HEK293 (cell line): ENCODE data around the gene SYCP3.

Experiments used
- CTCF ChIA-PET: fragments of 350-600 bp; formaldehyde crosslinking; extraction: SDS; loops from one replicate; lab custom pipeline; 2021; ENCODE audit warnings: antibody characterized with exemption; lab: Yijun Ruan, JAX
- POLR2A ChIA-PET: fragments of 300-600 bp; formaldehyde crosslinking; extraction: SDS; loops from one replicate; lab custom pipeline; 2020; ENCODE audit warnings: antibody characterized with exemption, inconsistent platforms; lab: Yijun Ruan, JAX
- H3K27ac ChIP-seq: fragments of 200-500 bp; sonication (Bioruptor generic); 2 replicates; pipeline ENCODE4 v1.5.1; 2014; ENCODE audit warnings: low read depth, low read length, control low read depth, inconsistent platforms; ENCODE audit errors: extremely low read depth
- H3K36me3 ChIP-seq, 2 experiments: fragments of 200-500 bp in 1 of 2; sonication (Bioruptor generic) in 1 of 2; 1 replicate in 1 of 2; 2 replicates in 1 of 2; pipeline ENCODE4 v1.5.1; 2014 to 2017; ENCODE audit warnings: inconsistent platforms in 2 of 2, low read length in 2 of 2; ENCODE audit not compliant: control insufficient read depth in 2 of 2, insufficient read depth in 1 of 2
- H3K4me1 ChIP-seq: fragments of 200-500 bp; sonication (Bioruptor generic); 2 replicates; pipeline ENCODE4 v1.5.1; 2014; ENCODE audit warnings: mild to moderate bottlenecking, low read length, inconsistent platforms; ENCODE audit not compliant: control insufficient read depth, insufficient read depth
- H3K4me3 ChIP-seq: 2 replicates; pipeline ENCODE4 v1.5.1; 2011; ENCODE audit warnings: low read depth, mild to moderate bottlenecking, control low read depth, low read length, moderate library complexity
- H3K9me3 ChIP-seq: fragments of 200-500 bp; sonication (Bioruptor generic); 2 replicates; pipeline ENCODE4 v1.5.1; 2014; ENCODE audit warnings: low read depth, low read length, inconsistent platforms; ENCODE audit not compliant: control insufficient read depth, insufficient read depth
- IKZF3 ChIP-seq: fragments of 450-650 bp; IDR thresholded peaks from 2 replicates; pipeline ENCODE4 v1.5.0; 2018; ENCODE audit warnings: missing biosample characterization, mild to moderate bottlenecking, missing genetic modification characterization, moderate library complexity
- KLF16 ChIP-seq: fragments of 450-650 bp; formaldehyde crosslinking; IDR thresholded peaks from 2 replicates; pipeline ENCODE4 v1.5.1; 2017; ENCODE audit warnings: missing biosample characterization, missing genetic modification characterization
- KLF9 ChIP-seq: fragments of 450-650 bp; formaldehyde crosslinking; IDR thresholded peaks from 2 replicates; pipeline ENCODE4 v1.5.1; 2016; ENCODE audit warnings: missing biosample characterization, missing genetic modification characterization, low read depth
- REPIN1 ChIP-seq: fragments of 450-650 bp; formaldehyde crosslinking; IDR thresholded peaks from 2 replicates; pipeline ENCODE4 v1.5.1; 2017; ENCODE audit warnings: missing biosample characterization, missing genetic modification characterization, low read depth
- SETDB1 ChIP-seq: IDR thresholded peaks from one replicate; pipeline ENCODE4 v1.6.1; 2017; ENCODE audit warnings: mild to moderate bottlenecking, low read length, moderate library complexity, mixed read lengths; ENCODE audit not compliant: insufficient read length
- YY1 ChIP-seq: fragments of 450-650 bp; formaldehyde crosslinking; IDR thresholded peaks from 2 replicates; pipeline ENCODE4 v1.5.1; 2018; ENCODE audit warnings: missing biosample characterization, missing genetic modification characterization
- ZEB2 ChIP-seq: fragments of 450-650 bp; formaldehyde crosslinking; IDR thresholded peaks from 2 replicates; pipeline ENCODE4 v1.5.1; 2016; ENCODE audit warnings: missing biosample characterization, missing genetic modification characterization
- ZNF10 ChIP-seq: fragments of 450-650 bp; formaldehyde crosslinking; IDR thresholded peaks from 2 replicates; pipeline ENCODE4 v1.5.1; 2017; ENCODE audit warnings: missing biosample characterization, missing genetic modification characterization
- ZNF202 ChIP-seq: fragments of 450-650 bp; formaldehyde crosslinking; IDR thresholded peaks from 2 replicates; pipeline ENCODE4 v1.5.1; 2016; ENCODE audit warnings: missing biosample characterization, missing genetic modification characterization, borderline replicate concordance
- ZNF211 ChIP-seq: fragments of 450-650 bp; formaldehyde crosslinking; IDR thresholded peaks from 2 replicates; pipeline ENCODE4 v1.5.1; 2016; ENCODE audit warnings: low read depth, missing biosample characterization, missing genetic modification characterization
- ZNF24 ChIP-seq: fragments of 450-650 bp; formaldehyde crosslinking; IDR thresholded peaks from 2 replicates; pipeline ENCODE4 v1.5.1; 2016; ENCODE audit warnings: missing biosample characterization, missing genetic modification characterization
- ZNF248 ChIP-seq: fragments of 450-650 bp; formaldehyde crosslinking; IDR thresholded peaks from 2 replicates; pipeline ENCODE4 v1.5.1; 2017; ENCODE audit warnings: missing biosample characterization, missing genetic modification characterization
- ZNF366 ChIP-seq: fragments of 450-650 bp; formaldehyde crosslinking; conservative IDR thresholded peaks from 2 replicates; pipeline ENCODE4 v1.5.1; 2016; ENCODE audit warnings: missing biosample characterization, missing genetic modification characterization
- ZNF404 ChIP-seq: fragments of 450-650 bp; formaldehyde crosslinking; IDR thresholded peaks from 2 replicates; pipeline ENCODE4 v1.5.1; 2017; ENCODE audit warnings: missing biosample characterization, missing genetic modification characterization
- ZNF501 ChIP-seq: fragments of 450-650 bp; formaldehyde crosslinking; IDR thresholded peaks from 2 replicates; pipeline ENCODE4 v1.5.1; 2016; ENCODE audit warnings: missing biosample characterization, missing genetic modification characterization
- ZNF600 ChIP-seq: fragments of 450-650 bp; formaldehyde crosslinking; IDR thresholded peaks from 2 replicates; pipeline ENCODE4 v1.5.1; 2016; ENCODE audit warnings: missing biosample characterization, missing genetic modification characterization
- ZNF610 ChIP-seq: fragments of 450-650 bp; formaldehyde crosslinking; IDR thresholded peaks from 2 replicates; pipeline ENCODE4 v1.5.1; 2016; ENCODE audit warnings: missing biosample characterization, missing genetic modification characterization, borderline replicate concordance
- ZNF677 ChIP-seq: fragments of 450-650 bp; IDR thresholded peaks from 2 replicates; pipeline ENCODE4 v1.5.0; 2018; ENCODE audit warnings: missing biosample characterization, mild to moderate bottlenecking, missing genetic modification characterization, moderate library complexity
- ZSCAN23 ChIP-seq: fragments of 450-650 bp; formaldehyde crosslinking; IDR thresholded peaks from 2 replicates; pipeline ENCODE4 v1.5.1; 2016; ENCODE audit warnings: missing biosample characterization, missing genetic modification characterization
- TF ChIP-seq, protein P1 (sequence below): sonication (generic); formaldehyde crosslinking; IDR thresholded peaks from 2 replicates; pipeline ENCODE4 v1.8.1; 2022; ENCODE audit warnings: mild to moderate bottlenecking, moderate library complexity, missing genetic modification reagents
- TF ChIP-seq, protein P2 (sequence below): fragments of 450-650 bp; formaldehyde crosslinking; IDR thresholded peaks from 2 replicates; pipeline ENCODE4 v1.5.0; 2017; ENCODE audit warnings: missing biosample characterization, missing genetic modification characterization, borderline replicate concordance
- TF ChIP-seq, protein P3 (sequence below): fragments of 450-650 bp; formaldehyde crosslinking; conservative IDR thresholded peaks from 2 replicates; pipeline ENCODE4 v1.5.1; 2016; ENCODE audit warnings: low read depth, missing biosample characterization, missing genetic modification characterization
- TF ChIP-seq, protein P4 (sequence below): fragments of 450-650 bp; formaldehyde crosslinking; IDR thresholded peaks from 2 replicates; pipeline ENCODE4 v1.5.1; 2016; ENCODE audit warnings: missing biosample characterization, missing genetic modification characterization

The SYCP3 gene

DNA sequence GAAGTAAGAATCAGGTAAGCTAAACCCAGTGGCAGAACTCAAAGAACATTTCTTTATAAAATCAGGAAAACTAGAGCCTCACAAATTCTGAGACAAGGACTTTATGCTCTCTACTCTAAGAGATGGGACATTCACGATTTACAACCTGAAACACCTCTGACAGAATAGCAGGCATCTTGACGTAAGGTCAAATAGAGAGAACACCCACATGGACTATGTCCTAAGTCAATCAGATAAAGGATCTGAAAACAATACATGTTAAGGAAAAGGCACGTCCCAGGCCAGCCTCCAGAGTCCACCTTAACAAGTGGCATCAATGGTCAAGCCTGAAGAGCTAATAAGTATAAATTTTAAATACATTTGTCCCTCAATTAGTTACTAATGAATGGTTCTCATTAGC is 39.9 kb upstream of the SYCP3 start:
- Histone ChIP-seq H3K27ac (no peak overlapping the region), H3K9me3 (no peaks in the 10 kb centered on the region), H3K4me3 (no peak overlapping the region), H3K36me3 (peaks cover 0 to 11% of the 10 kb centered on the region in 2 experiments; a peak in 1 of 3 replicates)
- ChIA-PET CTCF (interaction anchor here (0.6 to 2.5 kb wide), 6 partner anchors 23 to 61 kb away, joined by 3 to 8 read pairs (median 4); partner anchors contain the start of gene GNPTAB), POLR2A (no interaction called here)
- no peak for TF ChIP-seq ZNF677
- no peak for TF ChIP-seq ZNF600 (tag by site-specific recombination)
- no peak for TF ChIP-seq ZNF202 (tag by site-specific recombination)
- TF ChIP-seq SETDB1 = no peak
- TF ChIP-seq ZSCAN23 (tag by site-specific recombination) = no peak
- no peak for TF ChIP-seq ZNF404 (tag by site-specific recombination)
- TF ChIP-seq ZNF610 (tag by site-specific recombination) = no peak
- no peak for TF ChIP-seq REPIN1 (tag by site-specific recombination)
- TF ChIP-seq KLF9 = no peak
- TF ChIP-seq ZNF366 (tag by site-specific recombination) = no peak
- TF ChIP-seq, protein P1, sequence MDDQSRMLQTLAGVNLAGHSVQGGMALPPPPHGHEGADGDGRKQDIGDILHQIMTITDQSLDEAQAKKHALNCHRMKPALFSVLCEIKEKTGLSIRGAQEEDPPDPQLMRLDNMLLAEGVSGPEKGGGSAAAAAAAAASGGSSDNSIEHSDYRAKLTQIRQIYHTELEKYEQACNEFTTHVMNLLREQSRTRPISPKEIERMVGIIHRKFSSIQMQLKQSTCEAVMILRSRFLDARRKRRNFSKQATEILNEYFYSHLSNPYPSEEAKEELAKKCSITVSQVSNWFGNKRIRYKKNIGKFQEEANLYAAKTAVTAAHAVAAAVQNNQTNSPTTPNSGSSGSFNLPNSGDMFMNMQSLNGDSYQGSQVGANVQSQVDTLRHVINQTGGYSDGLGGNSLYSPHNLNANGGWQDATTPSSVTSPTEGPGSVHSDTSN (CRISPR knock-in tag) = no peak
- no peak for TF ChIP-seq KLF16 (tag by site-specific recombination)
- TF ChIP-seq YY1 (tag by site-specific recombination) = no peak
- TF ChIP-seq ZNF24 (tag by site-specific recombination) = no peak
- TF ChIP-seq ZNF10 (tag by site-specific recombination) = no peak
- no peak for TF ChIP-seq ZNF501
- TF ChIP-seq ZNF211 = no peak
- TF ChIP-seq, protein P2, sequence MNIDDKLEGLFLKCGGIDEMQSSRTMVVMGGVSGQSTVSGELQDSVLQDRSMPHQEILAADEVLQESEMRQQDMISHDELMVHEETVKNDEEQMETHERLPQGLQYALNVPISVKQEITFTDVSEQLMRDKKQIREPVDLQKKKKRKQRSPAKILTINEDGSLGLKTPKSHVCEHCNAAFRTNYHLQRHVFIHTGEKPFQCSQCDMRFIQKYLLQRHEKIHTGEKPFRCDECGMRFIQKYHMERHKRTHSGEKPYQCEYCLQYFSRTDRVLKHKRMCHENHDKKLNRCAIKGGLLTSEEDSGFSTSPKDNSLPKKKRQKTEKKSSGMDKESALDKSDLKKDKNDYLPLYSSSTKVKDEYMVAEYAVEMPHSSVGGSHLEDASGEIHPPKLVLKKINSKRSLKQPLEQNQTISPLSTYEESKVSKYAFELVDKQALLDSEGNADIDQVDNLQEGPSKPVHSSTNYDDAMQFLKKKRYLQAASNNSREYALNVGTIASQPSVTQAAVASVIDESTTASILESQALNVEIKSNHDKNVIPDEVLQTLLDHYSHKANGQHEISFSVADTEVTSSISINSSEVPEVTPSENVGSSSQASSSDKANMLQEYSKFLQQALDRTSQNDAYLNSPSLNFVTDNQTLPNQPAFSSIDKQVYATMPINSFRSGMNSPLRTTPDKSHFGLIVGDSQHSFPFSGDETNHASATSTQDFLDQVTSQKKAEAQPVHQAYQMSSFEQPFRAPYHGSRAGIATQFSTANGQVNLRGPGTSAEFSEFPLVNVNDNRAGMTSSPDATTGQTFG = no peak
- TF ChIP-seq, protein P3, sequence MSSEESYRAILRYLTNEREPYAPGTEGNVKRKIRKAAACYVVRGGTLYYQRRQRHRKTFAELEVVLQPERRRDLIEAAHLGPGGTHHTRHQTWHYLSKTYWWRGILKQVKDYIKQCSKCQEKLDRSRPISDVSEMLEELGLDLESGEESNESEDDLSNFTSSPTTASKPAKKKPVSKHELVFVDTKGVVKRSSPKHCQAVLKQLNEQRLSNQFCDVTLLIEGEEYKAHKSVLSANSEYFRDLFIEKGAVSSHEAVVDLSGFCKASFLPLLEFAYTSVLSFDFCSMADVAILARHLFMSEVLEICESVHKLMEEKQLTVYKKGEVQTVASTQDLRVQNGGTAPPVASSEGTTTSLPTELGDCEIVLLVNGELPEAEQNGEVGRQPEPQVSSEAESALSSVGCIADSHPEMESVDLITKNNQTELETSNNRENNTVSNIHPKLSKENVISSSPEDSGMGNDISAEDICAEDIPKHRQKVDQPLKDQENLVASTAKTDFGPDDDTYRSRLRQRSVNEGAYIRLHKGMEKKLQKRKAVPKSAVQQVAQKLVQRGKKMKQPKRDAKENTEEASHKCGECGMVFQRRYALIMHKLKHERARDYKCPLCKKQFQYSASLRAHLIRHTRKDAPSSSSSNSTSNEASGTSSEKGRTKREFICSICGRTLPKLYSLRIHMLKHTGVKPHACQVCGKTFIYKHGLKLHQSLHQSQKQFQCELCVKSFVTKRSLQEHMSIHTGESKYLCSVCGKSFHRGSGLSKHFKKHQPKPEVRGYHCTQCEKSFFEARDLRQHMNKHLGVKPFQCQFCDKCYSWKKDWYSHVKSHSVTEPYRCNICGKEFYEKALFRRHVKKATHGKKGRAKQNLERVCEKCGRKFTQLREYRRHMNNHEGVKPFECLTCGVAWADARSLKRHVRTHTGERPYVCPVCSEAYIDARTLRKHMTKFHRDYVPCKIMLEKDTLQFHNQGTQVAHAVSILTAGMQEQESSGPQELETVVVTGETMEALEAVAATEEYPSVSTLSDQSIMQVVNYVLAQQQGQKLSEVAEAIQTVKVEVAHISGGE (tag by site-specific recombination) = no peak
- TF ChIP-seq, all 188 proteins: peak for 0
- H3K4me1 ChIP-seq = peaks cover 12% of the 10 kb centered on the region

DNA sequence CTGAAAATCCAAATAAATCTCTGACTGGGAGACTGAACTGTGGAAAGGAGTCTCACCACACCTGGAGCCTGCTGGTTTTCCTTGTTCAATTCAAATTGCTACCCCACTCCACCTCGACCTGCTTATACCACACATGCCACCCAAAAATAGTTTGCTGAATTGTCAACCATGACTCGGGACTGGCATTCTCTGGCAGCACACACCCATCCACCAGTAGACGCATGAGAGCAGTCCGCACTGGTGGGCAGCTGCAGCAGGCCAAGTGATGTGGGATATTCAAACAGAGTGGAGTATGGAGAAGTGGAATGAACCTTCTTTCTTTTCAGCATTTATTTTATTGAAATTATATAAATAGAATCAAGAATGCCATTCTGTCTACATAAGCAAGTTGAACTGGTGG is 38.7 kb upstream of the SYCP3 start:
- ChIA-PET POLR2A (no interaction called here), CTCF (interaction anchor here (0.6 to 1.9 kb wide), 5 partner anchors 46 to 290 kb away, joined by 3 to 8 read pairs (median 3); no protein-coding TSS in a partner anchor)
- no peak overlapping the region for H3K27ac ChIP-seq
- H3K4me3 ChIP-seq = no peak overlapping the region
- peaks cover 0 to 11% of the 10 kb centered on the region in 2 experiments; a peak in 1 of 3 replicates for H3K36me3 ChIP-seq
- peaks cover 5% of the 10 kb centered on the region for H3K4me1 ChIP-seq
- H3K9me3 ChIP-seq = no peaks in the 10 kb centered on the region
- TF ChIP-seq ZNF248 (tag by site-specific recombination) = no peak
- TF ChIP-seq ZEB2 (tag by site-specific recombination) = no peak
- TF ChIP-seq IKZF3 = no peak
- TF ChIP-seq, protein P4, sequence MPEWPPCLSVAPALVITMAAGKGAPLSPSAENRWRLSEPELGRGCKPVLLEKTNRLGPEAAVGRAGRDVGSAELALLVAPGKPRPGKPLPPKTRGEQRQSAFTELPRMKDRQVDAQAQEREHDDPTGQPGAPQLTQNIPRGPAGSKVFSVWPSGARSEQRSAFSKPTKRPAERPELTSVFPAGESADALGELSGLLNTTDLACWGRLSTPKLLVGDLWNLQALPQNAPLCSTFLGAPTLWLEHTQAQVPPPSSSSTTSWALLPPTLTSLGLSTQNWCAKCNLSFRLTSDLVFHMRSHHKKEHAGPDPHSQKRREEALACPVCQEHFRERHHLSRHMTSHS = no peak
